ENCODE data around the gene BICRAL. TPM values are rescaled to one million over a fixed set of nuclear protein-coding genes. Genes with fewer than 3 reads are reported as not detected.
"Not testable (repeated sequence)": the region's sequence is repeated elsewhere in the genome, so short reads cannot be mapped to it uniquely, and the experiment has no call there.

BICRAL gene
- polyA plus RNA-seq, 3 donors = 14.9 to 17.6 (median 15.6) TPM

DNA sequence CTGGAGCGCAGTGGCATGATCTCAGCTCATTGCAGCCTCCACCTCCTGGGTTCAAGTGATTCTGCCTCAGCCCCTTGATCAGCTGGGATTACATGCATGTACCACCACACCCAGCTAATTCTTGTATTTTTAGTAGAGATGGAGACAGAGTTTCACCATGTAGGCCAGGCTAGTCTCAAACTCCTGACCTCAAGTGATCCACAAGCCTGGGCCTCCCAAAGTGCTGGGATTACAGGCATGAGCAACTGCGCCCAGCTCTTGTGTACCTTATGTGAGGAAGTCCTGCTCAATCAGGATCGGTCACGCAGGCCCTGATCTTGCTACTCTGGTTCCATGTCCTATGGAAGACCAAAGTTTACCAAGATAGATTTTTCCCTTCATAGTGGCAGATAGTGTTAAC is 106.3 kb downstream of the BICRAL start:
- not testable (repeated sequence) for DNase-seq (ENCODE audit: low read depth in 3 of 3, low spot score in 2 of 3)

- DNase-seq (ENCODE audit: low read depth in 3 of 3, low spot score in 2 of 3) = no peak
Observed at GRCh38 chr6:42889815-42890214, 108.0 kb downstream of the BICRAL start.

- peak; percentile 85 to 94 (median 90) for DNase-seq (ENCODE audit: low read depth in 3 of 3, low spot score in 2 of 3)
Observed at GRCh38 chr6:42890311-42891198, 108.7 kb downstream of the BICRAL start.

GRCh38 chr6:42891199-42891722 is 109.4 kb downstream of the BICRAL start:
- no peak for DNase-seq (ENCODE audit: low read depth in 3 of 3, low spot score in 2 of 3)

DNA sequence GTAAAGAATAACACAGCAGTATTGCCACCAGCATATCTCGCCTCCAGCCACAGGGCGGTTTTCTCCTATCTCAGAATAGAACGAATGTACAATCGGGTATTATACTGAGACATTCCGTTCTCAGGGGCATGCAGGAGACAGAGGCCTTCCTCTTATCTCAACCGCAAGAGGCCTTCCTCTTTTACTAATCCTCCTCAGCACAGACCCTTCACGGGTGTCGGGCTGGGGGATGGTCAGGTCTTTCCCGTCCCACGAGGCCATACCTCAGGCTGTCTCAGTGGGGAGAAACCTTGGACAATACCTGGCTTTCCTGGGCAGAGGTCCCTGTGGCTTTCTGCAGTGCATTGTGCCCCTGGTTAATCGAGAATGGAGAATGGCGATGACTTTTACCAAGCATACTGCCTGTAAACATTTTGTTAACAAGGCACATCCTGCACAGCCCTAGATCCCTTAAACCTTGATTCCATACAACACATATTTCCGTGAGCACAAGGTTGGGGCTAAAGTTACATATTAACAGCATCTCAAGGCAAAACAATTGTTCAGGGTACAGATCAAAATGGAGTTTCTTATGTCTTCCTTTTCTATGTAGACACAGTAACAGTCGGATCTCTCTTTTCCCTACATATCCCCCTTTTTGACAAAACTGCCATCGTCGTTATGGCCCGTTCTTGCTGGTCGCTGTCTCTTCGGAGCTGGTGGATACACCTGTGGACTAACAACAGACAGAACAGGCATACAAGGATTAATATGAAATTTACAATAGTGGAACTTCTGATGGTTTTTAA is 112.4 kb downstream of the BICRAL start:
- not testable (repeated sequence) for DNase-seq (ENCODE audit: low read depth in 3 of 3, low spot score in 2 of 3)

DNA sequence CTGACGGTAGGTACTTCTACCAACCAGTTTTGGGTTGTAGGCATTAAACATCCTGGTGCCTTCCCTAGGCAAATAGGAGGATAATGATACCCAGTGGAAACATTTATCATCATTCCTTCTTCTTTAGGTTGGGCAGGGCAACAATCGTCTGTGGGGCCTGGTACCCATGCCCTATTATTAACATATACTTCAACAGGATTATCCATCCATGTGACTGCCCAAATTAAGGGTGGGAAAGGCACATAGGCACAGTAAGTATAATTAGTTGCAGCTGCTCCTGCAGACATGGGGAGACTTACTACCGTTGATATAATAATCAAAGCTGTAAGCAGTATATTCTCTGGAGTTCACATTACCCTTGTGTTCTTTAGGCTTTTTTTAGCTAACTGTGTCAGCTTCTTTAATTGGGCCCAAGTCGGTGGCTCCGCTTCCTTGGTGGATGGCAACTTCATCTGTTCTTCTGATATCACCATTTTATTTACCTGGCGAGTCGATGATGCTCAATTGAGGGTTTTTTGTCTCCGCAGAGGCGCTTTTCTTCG is 114.4 kb downstream of the BICRAL start:
- DNase-seq (ENCODE audit: low read depth in 3 of 3, low spot score in 2 of 3) = no peak

- no peak for DNase-seq (ENCODE audit: low read depth in 3 of 3, low spot score in 2 of 3)
Observed at GRCh38 chr6:42898891-42899361, 117.1 kb downstream of the BICRAL start.

- DNase-seq (ENCODE audit: low read depth in 3 of 3, low spot score in 2 of 3) = no peak
Observed at GRCh38 chr6:42899871-42900270, 118.0 kb downstream of the BICRAL start.

DNA sequence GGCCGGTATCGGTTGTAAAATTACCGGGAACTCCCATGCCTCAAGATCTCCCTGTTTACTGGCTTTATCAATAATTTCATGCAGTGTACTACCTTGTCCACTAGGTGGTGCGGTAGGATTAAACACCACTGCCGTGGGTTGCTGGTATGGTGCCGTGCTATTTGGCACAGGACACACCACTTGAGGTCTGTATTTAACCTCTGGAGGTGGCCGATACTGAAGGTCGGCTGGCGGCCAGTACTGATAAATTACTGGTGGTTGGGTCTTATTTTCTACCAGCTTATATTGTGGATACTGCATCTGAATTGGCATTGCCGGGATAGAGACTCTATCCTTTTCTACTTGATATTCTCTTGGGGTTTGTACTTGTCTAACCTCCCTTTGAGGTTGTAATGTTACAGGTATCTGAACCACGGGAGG is 119.7 kb downstream of the BICRAL start:
- DNase-seq (ENCODE audit: low read depth in 3 of 3, low spot score in 2 of 3) = peak in 1 of 3 donors; percentile 74

- not testable (repeated sequence) for DNase-seq (ENCODE audit: low read depth in 3 of 3, low spot score in 2 of 3)
Observed at GRCh38 chr6:42902429-42903263, 120.8 kb downstream of the BICRAL start.

DNA sequence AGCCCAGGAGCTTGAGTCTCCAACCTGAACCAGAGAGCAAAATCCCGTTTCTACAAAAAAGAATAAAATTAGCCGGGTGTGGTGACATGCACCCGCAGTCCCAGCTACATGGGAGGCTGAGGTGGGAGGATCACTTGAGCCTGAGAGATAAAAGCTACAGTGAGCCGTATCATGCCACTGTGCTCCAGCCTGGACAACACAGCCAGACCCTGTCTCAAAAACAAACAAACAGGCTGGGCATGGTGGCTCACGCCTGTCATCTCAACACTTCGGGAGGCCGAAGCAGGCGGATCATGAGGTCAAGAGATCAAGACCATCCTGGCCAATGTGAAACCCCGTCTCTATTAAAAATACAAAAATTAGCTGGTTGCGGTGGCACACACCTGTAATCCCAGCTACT is 122.6 kb downstream of the BICRAL start:
- DNase-seq (ENCODE audit: low read depth in 3 of 3, low spot score in 2 of 3) = no peak

GRCh38 chr6:42907336-42907735 is 125.5 kb downstream of the BICRAL start:
- no peak for DNase-seq (ENCODE audit: low read depth in 3 of 3, low spot score in 2 of 3)

- no peak for DNase-seq (ENCODE audit: low read depth in 3 of 3, low spot score in 2 of 3)
Observed at GRCh38 chr6:42909835-42910234, 128.0 kb downstream of the BICRAL start.

GRCh38 chr6:42911171-42912021 is 129.5 kb downstream of the BICRAL start:
- DNase-seq (ENCODE audit: low read depth in 3 of 3, low spot score in 2 of 3) = no peak

GRCh38 chr6:42914546-42914945 is 132.7 kb downstream of the BICRAL start:
- DNase-seq (ENCODE audit: low read depth in 3 of 3, low spot score in 2 of 3) = no peak

DNA sequence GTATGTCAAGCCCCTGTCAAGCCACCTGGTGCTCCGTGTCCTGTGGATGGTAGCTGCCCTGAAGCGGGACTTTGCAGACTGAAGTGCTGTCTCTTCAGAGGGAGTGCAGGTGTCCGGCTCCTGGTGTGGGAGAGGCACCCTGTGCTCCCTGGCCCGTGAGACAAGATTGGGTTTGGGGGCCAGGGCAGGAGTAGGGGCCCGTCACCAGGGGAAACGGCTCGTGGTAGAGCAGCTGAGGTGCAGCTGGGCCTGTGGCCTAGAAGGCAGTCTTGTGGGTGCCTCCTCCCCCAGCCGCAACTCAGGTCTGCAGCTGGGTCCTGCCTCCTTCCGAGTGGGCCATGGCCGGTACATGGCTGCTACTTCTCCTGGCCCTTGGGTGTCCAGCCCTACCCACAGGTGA is 133.9 kb downstream of the BICRAL start, which contains the start of gene PTCRA:
TSS of gene PTCRA (plus strand) at position 322 of the 400 bp plus-strand sequence. CDS start at position 339, 17 bp downstream.
- DNase-seq (ENCODE audit: low read depth in 3 of 3, low spot score in 2 of 3) = no peak

DNA sequence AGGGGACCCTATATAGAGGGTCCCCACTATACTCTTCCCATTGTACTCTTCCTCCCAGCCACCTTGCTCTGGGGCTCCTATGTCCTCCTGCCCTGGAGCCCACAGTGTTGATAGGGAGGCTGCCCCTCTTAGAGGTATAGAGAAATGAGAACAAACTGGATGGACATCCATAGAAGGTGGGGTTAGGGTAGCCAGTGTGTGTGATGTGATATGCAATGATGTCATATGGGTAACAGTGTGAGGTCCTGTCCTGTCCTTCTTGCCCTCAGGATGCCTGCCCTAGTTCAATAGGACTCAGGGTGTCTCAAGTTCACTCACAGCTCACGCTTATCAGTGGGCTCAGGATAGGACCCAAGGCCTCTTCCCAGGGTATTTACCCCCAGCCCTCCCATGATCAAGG is 134.4 kb downstream of the BICRAL start:
- DNase-seq (ENCODE audit: low read depth in 3 of 3, low spot score in 2 of 3) = no peak
